IMR-90 (cell line): Measurements from ENCODE around the gene PPP1R9A. TPM values are rescaled to one million over a fixed set of nuclear protein-coding genes. Genes with fewer than 3 reads are reported as not detected.

Experiments
- ATAC-seq: fragments of 200-7000 bp; cut with Tn5 transposase; 2 replicates; pipeline ENCODE4 v1.9.1; 2020; ENCODE audit warnings: low read depth, mild to moderate bottlenecking, moderate library complexity
- BruUV-seq: library from RNA; stranded (reverse); fragments of 400-500 nt; replicated peaks from 2 replicates; lab custom pipeline; 2021; lab: Mats Ljungman, UMichigan
- CTCF ChIA-PET: fragments of 300-600 bp; formaldehyde crosslinking; extraction: SDS; loops from one replicate; lab custom pipeline; 2021; ENCODE audit warnings: antibody characterized with exemption; lab: Yijun Ruan, JAX
- POLR2A ChIA-PET: fragments of 300-600 bp; sonication (Branson Sonifier 250); formaldehyde crosslinking; loops from one replicate; lab custom pipeline; 2022; ENCODE audit warnings: antibody characterized with exemption; ENCODE audit not compliant: unreplicated experiment; lab: Charles Lee
- DNase-seq: peaks from one replicate; pipeline ENCODE4 v3.0.0; 2013
- H2AFZ ChIP-seq: replicated peaks from 2 replicates; pipeline ENCODE3; 2013; ENCODE audit warnings: low read length, mild to moderate bottlenecking; ENCODE audit not compliant: poor library complexity
- H2AK5ac ChIP-seq: 2 replicates; pipeline ENCODE4 v1.6.1; 2013; ENCODE audit warnings: low read depth, low read length, inconsistent platforms
- H2AK9ac ChIP-seq: replicated peaks from 2 replicates; pipeline ENCODE3; 2013; ENCODE audit warnings: mild to moderate bottlenecking, low read depth, low read length, moderate library complexity; ENCODE audit not compliant: poor library complexity
- H2BK120ac ChIP-seq: 2 replicates; pipeline ENCODE4 v1.6.1; 2013; ENCODE audit warnings: low read depth, low read length, inconsistent platforms
- H2BK15ac ChIP-seq: 3 replicates; pipeline ENCODE4 v1.6.1; 2013; ENCODE audit warnings: low read depth, low read length, inconsistent platforms
- H2BK20ac ChIP-seq: 2 replicates; pipeline ENCODE4 v1.6.1; 2013; ENCODE audit warnings: low read depth, mild to moderate bottlenecking, inconsistent platforms, low read length, moderate library complexity
- H2BK5ac ChIP-seq: 2 replicates; pipeline ENCODE4 v1.6.1; 2013; ENCODE audit warnings: mild to moderate bottlenecking, low read depth, low read length, inconsistent platforms; ENCODE audit not compliant: poor library complexity, severe bottlenecking
- H3K14ac ChIP-seq: replicated peaks from 2 replicates; pipeline ENCODE4 v1.6.1; 2013; ENCODE audit warnings: low read depth, low read length, inconsistent platforms
- H3K18ac ChIP-seq: 2 replicates; pipeline ENCODE4 v1.6.1; 2013; ENCODE audit warnings: low read depth, low read length, control low read depth
- H3K23ac ChIP-seq: 2 replicates; pipeline ENCODE4 v1.6.1; 2013; ENCODE audit warnings: low read depth, low read length, inconsistent platforms
- H3K27ac ChIP-seq: 2 replicates; pipeline ENCODE4 v1.5.1; 2013; ENCODE audit warnings: mild to moderate bottlenecking, control low read depth, low read length; ENCODE audit not compliant: insufficient read depth
- H3K27me3 ChIP-seq: 2 replicates; pipeline ENCODE4 v1.6.1; 2013; ENCODE audit warnings: low read length; ENCODE audit not compliant: control insufficient read depth, insufficient read depth
- H3K36me3 ChIP-seq: 2 replicates; pipeline ENCODE4 v1.6.1; 2013; ENCODE audit warnings: low read length, mixed read lengths; ENCODE audit not compliant: control insufficient read depth, insufficient read depth
- H3K4ac ChIP-seq: 2 replicates; pipeline ENCODE4 v1.6.1; 2013; ENCODE audit warnings: low read depth, low read length, inconsistent platforms
- H3K4me1 ChIP-seq: 2 replicates; pipeline ENCODE4 v1.6.1; 2013; ENCODE audit warnings: low read length, mixed read lengths; ENCODE audit not compliant: control insufficient read depth, insufficient read depth
- H3K4me2 ChIP-seq: 2 replicates; pipeline ENCODE4 v1.6.1; 2013; ENCODE audit warnings: low read depth, mild to moderate bottlenecking, control low read depth, low read length, moderate library complexity
- H3K4me3 ChIP-seq: 2 replicates; pipeline ENCODE4 v1.5.1; 2013; ENCODE audit warnings: low read depth, mild to moderate bottlenecking, control low read depth, low read length, moderate library complexity; ENCODE audit not compliant: insufficient read depth
- H3K56ac ChIP-seq: 2 replicates; pipeline ENCODE4 v1.6.1; 2013; ENCODE audit warnings: low read length, inconsistent platforms; ENCODE audit not compliant: insufficient read depth; ENCODE audit errors: extremely low read depth
- H3K79me1 ChIP-seq, 2 experiments: 2 replicates each; pipeline ENCODE4 v1.6.1; 2013; ENCODE audit warnings: low read length in 2 of 2, inconsistent platforms in 1 of 2, low read depth in 1 of 2
- H3K9ac ChIP-seq: 2 replicates; pipeline ENCODE4 v1.6.1; 2013; ENCODE audit warnings: low read depth, low read length, control low read depth
- H3K9me1 ChIP-seq: 2 replicates; pipeline ENCODE4 v1.6.1; 2013; ENCODE audit warnings: low read length, inconsistent platforms; ENCODE audit not compliant: insufficient read depth
- H3K9me3 ChIP-seq: 2 replicates; pipeline ENCODE4 v1.6.1; 2013; ENCODE audit warnings: low read length; ENCODE audit not compliant: control insufficient read depth, insufficient read depth
- H4K20me1 ChIP-seq: 2 replicates; pipeline ENCODE4 v1.6.1; 2013; ENCODE audit warnings: low read length, inconsistent platforms; ENCODE audit not compliant: insufficient read depth
- H4K5ac ChIP-seq: 2 replicates; pipeline ENCODE4 v1.6.1; 2013; ENCODE audit warnings: mild to moderate bottlenecking, low read depth, low read length, control low read depth
- H4K8ac ChIP-seq, 2 experiments: 2 replicates each; pipeline ENCODE4 v1.6.1; 2013; ENCODE audit warnings: low read depth in 2 of 2, low read length in 2 of 2, control low read depth in 1 of 2, inconsistent platforms in 1 of 2
- H4K91ac ChIP-seq: 2 replicates; pipeline ENCODE4 v1.6.1; 2013; ENCODE audit warnings: low read depth, low read length, inconsistent platforms; ENCODE audit not compliant: insufficient read depth
- BHLHE40 ChIP-seq: fragments of 150-350 bp; IDR thresholded peaks from 2 replicates; pipeline ENCODE4 v1.6.1; 2016; ENCODE audit warnings: mild to moderate bottlenecking, low read depth, low read length
- CEBPB ChIP-seq: IDR thresholded peaks from 2 replicates; pipeline ENCODE4 v1.6.1; 2012; ENCODE audit warnings: low read depth, low read length, improper control_type of control experiment
- CHD1 ChIP-seq: IDR thresholded peaks from 2 replicates; pipeline ENCODE4 v1.6.1; 2012; ENCODE audit warnings: low read depth, low read length, improper control_type of control experiment
- FOS ChIP-seq: fragments of 150-350 bp; IDR thresholded peaks from 2 replicates; pipeline ENCODE4 v1.6.1; 2016; ENCODE audit warnings: low read depth, low read length
- MAFK ChIP-seq: IDR thresholded peaks from 2 replicates; pipeline ENCODE4 v1.6.1; 2012; ENCODE audit warnings: low read depth, low read length, improper control_type of control experiment
- MAZ ChIP-seq: IDR thresholded peaks from 2 replicates; pipeline ENCODE4 v1.6.1; 2012; ENCODE audit warnings: low read depth, mild to moderate bottlenecking, low read length, improper control_type of control experiment, moderate library complexity, borderline replicate concordance
- MXI1 ChIP-seq: IDR thresholded peaks from 2 replicates; pipeline ENCODE4 v1.6.1; 2012; ENCODE audit warnings: low read depth, mild to moderate bottlenecking, low read length, moderate library complexity, borderline replicate concordance
- NFE2L2 ChIP-seq: fragments of 150-350 bp; IDR thresholded peaks from 2 replicates; pipeline ENCODE4 v1.6.1; 2016; ENCODE audit warnings: low read depth, mild to moderate bottlenecking, low read length
- POLR2A ChIP-seq: IDR thresholded peaks from 2 replicates; pipeline ENCODE4 v1.6.1; 2012; ENCODE audit warnings: mild to moderate bottlenecking, low read depth, low read length
- RAD21 ChIP-seq: IDR thresholded peaks from 2 replicates; pipeline ENCODE4 v1.6.1; 2012; ENCODE audit warnings: low read length, improper control_type of control experiment
- RCOR1 ChIP-seq: IDR thresholded peaks from 2 replicates; pipeline ENCODE4 v1.6.1; 2012; ENCODE audit warnings: mild to moderate bottlenecking, low read length, improper control_type of control experiment; ENCODE audit not compliant: insufficient replicate concordance
- RFX5 ChIP-seq: IDR thresholded peaks from 2 replicates; pipeline ENCODE4 v1.8.0; 2012; ENCODE audit warnings: low read depth, mild to moderate bottlenecking, low read length, moderate library complexity
- SMC3 ChIP-seq: fragments of 150-350 bp; IDR thresholded peaks from 2 replicates; pipeline ENCODE4 v1.6.1; 2016; ENCODE audit warnings: low read depth, mild to moderate bottlenecking, antibody characterized with exemption, low read length, moderate library complexity
- WGBS, 2 experiments: methylation state at CpG; one replicate each; pipeline versions ENCODE4 v1.1.5 to v1.1.7; 2013; ENCODE audit warnings: missing lambda C conversion rate in 2 of 2; ENCODE audit not compliant: insufficient read length in 1 of 2; ENCODE audit errors: extremely low coverage in 2 of 2; 5-methylcytosine and 5-hydroxymethylcytosine counted together
- dilution Hi-C: fragments of 300-500 bp; cut with HindIII; formaldehyde crosslinking; loops from one replicate; pipeline ENCODE4 v1.14.3; 2018; ENCODE audit warnings: low sequenced_read_pairs; ENCODE audit not compliant: unreplicated experiment
- in situ Hi-C: fragments of 300-500 bp; cut with MboI; formaldehyde crosslinking; loops from 3 replicates; pipeline ENCODE4 v1.14.3; 2019; ENCODE audit warnings: low sequenced_read_pairs, inconsistent platforms, mixed read lengths
- intact Hi-C: fragments of 100-400 bp; cut with micrococcal nuclease; formaldehyde crosslinking; loops from 2 replicates; pipeline ENCODE4 v1.10.0; 2022
- polyA plus RNA-seq, 3 experiments: library from polyadenylated mRNA; depleted of rRNA; stranded (reverse); fragments of >200 nt; gene quantifications; 2 replicates each; pipeline ENCODE4 v1.2.3, GENCODE V29; 2012; ENCODE audit warnings: low replicate concordance in 1 of 3
- total RNA-seq: library from RNA; depleted of rRNA; stranded (reverse); fragments of >200 nt; gene quantifications from 2 replicates; pipeline ENCODE4 v1.2.3, GENCODE V29; 2012
- TF ChIP-seq, protein P1 (sequence below): fragments of 150-350 bp; IDR thresholded peaks from 2 replicates; pipeline ENCODE4 v1.6.1; 2016; ENCODE audit warnings: low read depth, mild to moderate bottlenecking, low read length, moderate library complexity, borderline replicate concordance
- TF ChIP-seq, protein P2 (sequence below): conservative IDR thresholded peaks from 2 replicates; pipeline ENCODE4 v1.5.1; 2012; ENCODE audit warnings: mild to moderate bottlenecking, low read depth, low read length, improper control_type of control experiment
- TF ChIP-seq, protein P3 (sequence below): fragments of 150-350 bp; IDR thresholded peaks from 2 replicates; pipeline ENCODE4 v1.6.1; 2017; ENCODE audit warnings: mild to moderate bottlenecking, antibody characterized with exemption, low read length, low read depth

Gene PPP1R9A
- total and polyA plus RNA-seq, 2 of the 4 experiments (the other 2 are of a cell fraction), result not detected

DNA sequence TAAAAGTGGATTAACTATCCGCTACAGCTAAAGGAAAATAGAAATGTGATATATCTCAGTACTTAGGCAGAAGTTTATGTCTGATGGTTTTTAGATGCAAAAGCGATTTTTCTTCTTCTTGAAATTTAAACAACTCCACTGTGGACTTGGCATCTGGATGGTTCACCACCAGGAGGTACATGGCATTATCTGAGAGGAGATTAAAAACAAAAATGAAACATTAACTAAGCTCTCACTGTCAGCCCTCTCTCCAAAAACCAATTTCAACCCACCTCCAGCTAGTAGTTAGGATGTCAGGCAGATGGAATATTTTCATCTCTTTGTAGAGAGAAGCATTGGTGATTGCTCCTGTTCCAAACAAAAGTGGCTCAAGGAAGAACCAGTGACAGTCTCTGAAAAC lies 404.0 kb downstream of the PPP1R9A start:
- TF ChIP-seq BHLHE40 (no peak), MAFK (no peak), NFE2L2 (no peak), RCOR1 (no peak), POLR2A (no peak), MAZ (no peak), RAD21 (no peak), MXI1 (no peak), RFX5 (no peak), SMC3 (no peak), CHD1 (no peak), CEBPB (no peak), FOS (no peak)
- TF ChIP-seq, protein P1, sequence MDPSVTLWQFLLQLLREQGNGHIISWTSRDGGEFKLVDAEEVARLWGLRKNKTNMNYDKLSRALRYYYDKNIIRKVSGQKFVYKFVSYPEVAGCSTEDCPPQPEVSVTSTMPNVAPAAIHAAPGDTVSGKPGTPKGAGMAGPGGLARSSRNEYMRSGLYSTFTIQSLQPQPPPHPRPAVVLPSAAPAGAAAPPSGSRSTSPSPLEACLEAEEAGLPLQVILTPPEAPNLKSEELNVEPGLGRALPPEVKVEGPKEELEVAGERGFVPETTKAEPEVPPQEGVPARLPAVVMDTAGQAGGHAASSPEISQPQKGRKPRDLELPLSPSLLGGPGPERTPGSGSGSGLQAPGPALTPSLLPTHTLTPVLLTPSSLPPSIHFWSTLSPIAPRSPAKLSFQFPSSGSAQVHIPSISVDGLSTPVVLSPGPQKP, result no peak
- TF ChIP-seq, protein P2, sequence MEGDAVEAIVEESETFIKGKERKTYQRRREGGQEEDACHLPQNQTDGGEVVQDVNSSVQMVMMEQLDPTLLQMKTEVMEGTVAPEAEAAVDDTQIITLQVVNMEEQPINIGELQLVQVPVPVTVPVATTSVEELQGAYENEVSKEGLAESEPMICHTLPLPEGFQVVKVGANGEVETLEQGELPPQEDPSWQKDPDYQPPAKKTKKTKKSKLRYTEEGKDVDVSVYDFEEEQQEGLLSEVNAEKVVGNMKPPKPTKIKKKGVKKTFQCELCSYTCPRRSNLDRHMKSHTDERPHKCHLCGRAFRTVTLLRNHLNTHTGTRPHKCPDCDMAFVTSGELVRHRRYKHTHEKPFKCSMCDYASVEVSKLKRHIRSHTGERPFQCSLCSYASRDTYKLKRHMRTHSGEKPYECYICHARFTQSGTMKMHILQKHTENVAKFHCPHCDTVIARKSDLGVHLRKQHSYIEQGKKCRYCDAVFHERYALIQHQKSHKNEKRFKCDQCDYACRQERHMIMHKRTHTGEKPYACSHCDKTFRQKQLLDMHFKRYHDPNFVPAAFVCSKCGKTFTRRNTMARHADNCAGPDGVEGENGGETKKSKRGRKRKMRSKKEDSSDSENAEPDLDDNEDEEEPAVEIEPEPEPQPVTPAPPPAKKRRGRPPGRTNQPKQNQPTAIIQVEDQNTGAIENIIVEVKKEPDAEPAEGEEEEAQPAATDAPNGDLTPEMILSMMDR, result no peak
- TF ChIP-seq, protein P3, sequence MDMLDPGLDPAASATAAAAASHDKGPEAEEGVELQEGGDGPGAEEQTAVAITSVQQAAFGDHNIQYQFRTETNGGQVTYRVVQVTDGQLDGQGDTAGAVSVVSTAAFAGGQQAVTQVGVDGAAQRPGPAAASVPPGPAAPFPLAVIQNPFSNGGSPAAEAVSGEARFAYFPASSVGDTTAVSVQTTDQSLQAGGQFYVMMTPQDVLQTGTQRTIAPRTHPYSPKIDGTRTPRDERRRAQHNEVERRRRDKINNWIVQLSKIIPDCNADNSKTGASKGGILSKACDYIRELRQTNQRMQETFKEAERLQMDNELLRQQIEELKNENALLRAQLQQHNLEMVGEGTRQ, result no peak
- Histone ChIP-seq H2BK15ac (no peak overlapping the region), H3K27ac (no peak overlapping the region), H4K91ac (no peak overlapping the region), H3K79me1 (no peaks in the 10 kb centered on the region), H4K20me1 (no peaks in the 10 kb centered on the region), H3K4me2 (no peak overlapping the region), H3K4me1 (no peaks in the 10 kb centered on the region), H3K4me3 (no peak overlapping the region), H2BK120ac (no peak overlapping the region), H3K9me1 (no peaks in the 10 kb centered on the region), H3K56ac (no peak overlapping the region), H3K14ac (no peak overlapping the region), H3K36me3 (no peaks in the 10 kb centered on the region), H3K9ac (no peak overlapping the region), H4K5ac (no peak overlapping the region), H3K18ac (no peak overlapping the region), H4K8ac (no peak overlapping the region), H3K4ac (no peak overlapping the region), H3K27me3 (no peaks in the 10 kb centered on the region), H2BK5ac (no peak overlapping the region), H2AK9ac (no peak overlapping the region), H2AFZ (no peak overlapping the region), H2AK5ac (no peak overlapping the region), H2BK20ac (no peak overlapping the region), H3K9me3 (no peaks in the 10 kb centered on the region), H3K23ac (no peak overlapping the region)
- dilution Hi-C loops, result no loop called here
- intact Hi-C loops, result no loop called here
- ChIA-PET POLR2A (no interaction called here), CTCF (no interaction called here)
- DNase-seq (no peak), ATAC-seq (no peak)
- in situ Hi-C loops, result no loop called here
- BruUV-seq, result no TSS peak
- WGBS, 2 experiments, result no CpG with 5 or more reads among the region's 2 CpGs
